Epidermal melanocyte (primary cell): ENCODE measurements around the gene ACACB.

ENCODE experiments used
- DNase-seq: peaks from one replicate; pipeline ENCODE4 v3.0.0; 2011; ENCODE audit warnings: low spot score; ENCODE audit not compliant: insufficient read length

Gene ACACB

DNA sequence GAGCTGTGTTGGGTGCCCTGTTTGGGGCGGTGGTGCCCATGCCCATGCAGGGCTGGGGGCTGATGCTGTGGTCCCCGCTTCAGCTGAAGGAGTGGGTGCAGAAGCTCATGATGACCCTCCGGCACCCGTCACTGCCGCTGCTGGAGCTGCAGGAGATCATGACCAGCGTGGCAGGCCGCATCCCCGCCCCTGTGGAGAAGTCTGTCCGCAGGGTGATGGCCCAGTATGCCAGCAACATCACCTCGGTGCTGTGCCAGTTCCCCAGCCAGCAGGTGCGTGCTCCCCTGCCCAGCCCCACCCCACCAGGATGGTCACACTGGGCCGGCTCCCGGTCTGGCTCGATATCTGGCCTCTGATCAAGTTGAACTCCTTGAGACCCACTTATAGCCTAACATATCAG lies 92.7 kb downstream of the ACACB start:
- DNase-seq = no peak

DNA sequence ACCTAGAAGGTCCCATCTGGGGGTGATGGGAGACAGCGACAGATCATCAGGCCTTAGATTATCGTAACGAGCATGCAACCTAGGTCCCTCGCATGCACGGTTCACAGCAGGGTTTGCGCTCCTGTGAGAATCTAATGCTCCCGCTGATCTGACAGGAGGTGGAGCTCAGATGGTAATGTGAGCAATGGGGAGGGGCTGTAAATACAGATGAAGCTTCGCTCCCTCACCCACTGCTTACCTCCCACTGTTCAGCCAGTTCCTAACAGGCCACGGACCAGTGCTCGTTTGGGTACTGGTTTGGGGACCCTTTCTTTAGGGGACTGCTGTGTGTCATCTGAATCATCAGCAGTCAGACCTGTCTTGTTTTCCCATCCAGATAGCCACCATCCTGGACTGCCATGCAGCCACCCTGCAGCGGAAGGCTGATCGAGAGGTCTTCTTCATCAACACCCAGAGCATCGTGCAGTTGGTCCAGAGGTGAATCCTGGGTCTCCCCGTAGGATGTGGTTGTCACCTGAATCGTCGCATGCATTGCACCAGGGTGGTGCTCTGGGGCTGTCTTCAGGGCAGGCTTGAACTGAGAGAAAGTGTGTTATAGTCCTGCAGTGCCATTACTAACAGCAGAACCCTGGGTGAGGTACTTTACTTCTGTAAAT lies 96.2 kb downstream of the ACACB start:
- no peak for DNase-seq

DNA sequence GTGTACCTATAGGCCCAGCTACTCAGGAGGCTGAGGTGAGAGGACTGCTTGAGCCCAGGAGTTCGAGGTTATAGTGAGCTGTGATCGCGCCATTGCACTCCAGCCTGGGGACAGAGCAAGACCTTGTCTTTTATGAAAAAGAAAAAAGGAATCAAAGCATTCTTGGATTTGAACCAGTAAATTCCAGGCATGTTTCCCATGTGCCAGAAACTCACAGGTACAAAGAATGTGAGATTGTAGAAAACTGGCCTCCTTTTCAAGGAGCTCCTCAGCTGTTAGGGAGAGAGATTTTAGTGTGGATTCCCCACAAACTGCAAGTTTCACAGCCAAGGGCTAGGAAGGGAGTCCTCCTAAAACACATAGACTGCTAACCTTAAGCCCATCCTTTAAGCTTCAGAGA lies 97.7 kb downstream of the ACACB start:
- DNase-seq = no peak

DNA sequence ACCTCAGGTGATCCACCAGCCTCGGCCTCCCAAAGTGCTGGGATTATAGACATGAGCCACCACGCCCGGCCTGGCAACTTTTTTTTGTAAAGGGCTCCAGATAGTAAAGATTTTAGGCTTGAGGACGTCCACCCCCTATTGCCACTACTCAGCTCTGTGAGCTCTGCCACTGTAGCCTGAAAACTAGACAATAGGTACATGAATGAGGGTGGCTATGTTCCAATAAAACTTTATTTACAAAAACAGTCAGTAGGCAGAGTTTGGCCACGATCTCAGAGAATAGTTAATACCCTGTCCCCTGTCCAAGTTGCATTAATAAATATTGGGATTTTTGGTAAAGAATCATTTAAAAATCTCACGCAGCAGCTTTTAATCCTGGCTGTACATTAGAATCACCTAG lies 102.6 kb downstream of the ACACB start:
- no peak for DNase-seq

DNA sequence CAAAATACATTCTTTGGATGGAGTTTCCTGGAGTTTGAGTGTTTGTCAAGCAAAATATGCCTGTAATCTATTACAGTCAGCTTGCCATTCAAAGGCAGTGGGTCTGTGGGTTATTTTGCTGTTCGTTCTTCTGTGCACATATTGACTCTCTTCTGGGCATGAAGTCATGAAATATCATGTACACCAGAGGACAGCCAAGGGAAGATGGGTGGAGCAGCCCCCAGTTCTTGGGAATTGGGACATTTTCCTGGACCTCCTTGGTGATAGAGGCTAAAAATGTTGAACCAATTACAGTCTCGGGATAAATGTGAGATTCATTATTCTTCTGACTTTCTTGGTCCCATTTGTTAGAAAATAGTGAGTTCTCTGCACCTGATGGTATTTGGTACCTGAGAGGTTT lies 103.6 kb downstream of the ACACB start:
- DNase-seq = no peak

DNA sequence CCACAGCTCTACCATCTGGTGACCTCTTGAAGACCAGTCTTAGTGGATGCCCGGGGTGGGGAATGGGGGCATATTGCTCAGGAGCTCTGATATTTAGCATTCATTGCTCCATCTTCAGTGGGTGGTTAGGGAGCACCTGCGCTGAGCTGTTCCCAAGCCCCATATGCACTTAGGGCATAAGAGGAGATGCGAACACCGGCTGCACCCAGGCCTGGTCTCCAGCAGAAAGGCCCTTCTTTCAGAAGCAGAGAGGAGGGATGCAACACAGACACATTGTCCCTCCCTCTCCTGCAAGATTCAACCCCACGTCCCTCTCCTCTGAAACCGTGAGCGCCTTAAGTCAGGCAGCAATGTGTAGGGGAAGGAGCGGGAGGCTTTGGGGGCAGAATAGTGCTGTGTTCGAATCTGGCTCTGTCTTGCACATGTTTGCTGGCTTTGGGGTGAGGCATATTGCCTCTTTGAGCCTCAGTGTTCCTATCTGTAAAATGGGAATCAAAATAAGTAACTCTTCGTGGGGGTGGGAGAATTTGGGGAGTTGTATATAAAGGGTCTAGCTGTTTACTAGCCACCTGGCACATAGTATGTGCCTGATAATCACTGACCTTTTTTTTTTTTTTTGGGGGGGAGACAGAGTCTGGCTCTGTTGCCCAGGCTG lies 105.0 kb downstream of the ACACB start:
- no peak for DNase-seq

- DNase-seq = no peak
Measured at GRCh38 chr12:109222062-109222461, 105.7 kb downstream of the ACACB start.

- DNase-seq = no peak
Measured at GRCh38 chr12:109222496-109222895, 106.1 kb downstream of the ACACB start.

DNA sequence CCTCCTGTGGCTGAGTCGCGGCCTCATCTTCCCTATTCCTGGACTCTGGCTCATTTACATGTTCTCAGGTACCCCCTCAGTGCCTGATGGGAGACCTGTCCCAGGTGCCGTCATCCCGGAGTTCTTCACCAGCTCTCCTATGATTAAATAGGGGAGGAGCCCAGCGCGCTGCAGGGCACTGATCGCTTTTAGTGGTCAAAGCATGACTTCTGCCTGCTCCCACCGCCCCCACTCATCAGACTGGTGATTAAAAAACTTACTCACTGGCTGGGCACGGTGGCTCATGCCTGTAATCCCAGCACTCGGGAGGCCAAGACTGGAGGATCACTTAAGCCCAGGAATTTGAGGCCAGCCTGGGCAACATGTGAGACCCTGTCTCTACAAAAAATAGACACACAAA lies 106.8 kb downstream of the ACACB start:
- DNase-seq = no peak

GRCh38 chr12:109223868-109224267 lies 107.5 kb downstream of the ACACB start:
- no peak for DNase-seq

DNA sequence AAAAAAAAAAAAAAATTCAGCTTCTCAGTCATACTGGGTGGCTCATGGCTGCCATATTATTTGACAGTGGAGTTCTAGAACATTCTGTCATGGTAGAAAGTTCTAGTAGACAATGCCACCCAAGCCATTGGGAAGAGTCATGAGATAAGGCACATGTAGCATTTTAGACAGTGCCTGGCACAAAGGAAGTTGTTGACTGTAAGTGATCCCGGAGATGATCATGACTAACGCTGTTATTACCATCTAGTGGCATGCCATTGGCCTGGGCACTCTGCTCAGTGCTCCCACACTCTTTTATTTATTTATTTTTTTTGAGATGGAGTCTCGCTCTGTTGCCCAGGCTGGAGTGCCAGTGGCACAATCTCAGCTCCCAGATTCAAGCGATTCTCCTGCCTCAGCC lies 112.3 kb downstream of the ACACB start:
- DNase-seq = no peak

- DNase-seq = no peak
Measured at GRCh38 chr12:109230193-109230592, 113.8 kb downstream of the ACACB start.

- DNase-seq = no peak
Measured at GRCh38 chr12:109232731-109233130, 116.3 kb downstream of the ACACB start.

GRCh38 chr12:109234012-109234411 lies 117.6 kb downstream of the ACACB start:
- DNase-seq = no peak

- DNase-seq = no peak
Measured at GRCh38 chr12:109236257-109236656, 119.9 kb downstream of the ACACB start.

DNA sequence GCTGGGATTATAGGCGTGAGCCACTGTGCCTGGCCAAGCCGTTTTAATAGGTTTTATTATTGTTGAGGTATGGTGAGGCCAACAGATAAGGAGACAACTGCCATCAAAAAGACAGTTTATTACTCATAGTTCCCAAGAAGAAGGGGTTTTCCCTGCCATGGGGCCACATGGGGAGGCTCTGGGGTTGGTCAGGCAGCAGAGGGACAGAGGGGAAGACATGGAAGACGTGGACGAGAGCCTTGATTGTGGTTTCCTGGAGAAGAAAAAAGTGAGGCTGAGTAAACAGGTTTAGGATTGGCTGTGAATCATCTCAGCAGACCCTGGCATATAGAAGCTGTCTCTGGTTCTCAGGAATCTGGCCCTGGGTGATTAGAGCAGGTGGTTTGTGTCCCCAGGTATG lies 122.8 kb downstream of the ACACB start:
- no peak for DNase-seq

GRCh38 chr12:109239691-109240090 lies 123.3 kb downstream of the ACACB start:
- no peak for DNase-seq

GRCh38 chr12:109240365-109240764 lies 124.0 kb downstream of the ACACB start:
- DNase-seq = no peak

DNA sequence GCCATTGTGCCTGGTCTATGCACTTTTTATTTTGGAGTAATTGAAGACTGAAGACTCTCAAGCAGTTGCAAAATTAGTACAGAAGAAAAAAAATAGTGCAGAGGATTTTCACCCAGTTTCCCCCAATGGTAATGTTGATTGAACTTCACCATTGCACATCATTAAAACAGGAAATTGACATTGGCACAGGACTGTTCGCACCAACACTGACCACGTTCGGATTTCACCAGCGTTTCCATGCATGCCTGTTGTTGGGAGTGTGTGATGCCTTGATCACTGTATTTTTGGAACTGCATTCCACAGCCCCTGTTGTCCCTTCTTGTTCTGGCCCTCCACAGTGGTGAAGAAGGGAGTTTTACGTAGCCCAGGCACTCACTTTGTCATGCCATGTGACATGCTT lies 125.5 kb downstream of the ACACB start:
- DNase-seq = no peak

GRCh38 chr12:109244073-109244472 lies 127.7 kb downstream of the ACACB start:
- DNase-seq = no peak

DNA sequence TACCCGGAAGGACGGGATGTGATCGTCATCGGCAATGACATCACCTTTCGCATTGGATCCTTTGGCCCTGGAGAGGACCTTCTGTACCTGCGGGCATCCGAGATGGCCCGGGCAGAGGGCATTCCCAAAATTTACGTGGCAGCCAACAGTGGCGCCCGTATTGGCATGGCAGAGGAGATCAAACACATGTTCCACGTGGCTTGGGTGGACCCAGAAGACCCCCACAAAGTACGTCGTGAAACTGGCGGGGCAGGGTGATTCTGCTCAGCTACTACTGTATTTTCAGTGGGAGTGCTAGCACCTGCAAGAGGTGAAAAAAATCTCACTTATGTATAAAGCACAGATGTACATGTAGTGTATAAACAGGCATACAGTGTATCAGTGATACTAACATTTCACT lies 129.8 kb downstream of the ACACB start:
- no peak for DNase-seq

DNA sequence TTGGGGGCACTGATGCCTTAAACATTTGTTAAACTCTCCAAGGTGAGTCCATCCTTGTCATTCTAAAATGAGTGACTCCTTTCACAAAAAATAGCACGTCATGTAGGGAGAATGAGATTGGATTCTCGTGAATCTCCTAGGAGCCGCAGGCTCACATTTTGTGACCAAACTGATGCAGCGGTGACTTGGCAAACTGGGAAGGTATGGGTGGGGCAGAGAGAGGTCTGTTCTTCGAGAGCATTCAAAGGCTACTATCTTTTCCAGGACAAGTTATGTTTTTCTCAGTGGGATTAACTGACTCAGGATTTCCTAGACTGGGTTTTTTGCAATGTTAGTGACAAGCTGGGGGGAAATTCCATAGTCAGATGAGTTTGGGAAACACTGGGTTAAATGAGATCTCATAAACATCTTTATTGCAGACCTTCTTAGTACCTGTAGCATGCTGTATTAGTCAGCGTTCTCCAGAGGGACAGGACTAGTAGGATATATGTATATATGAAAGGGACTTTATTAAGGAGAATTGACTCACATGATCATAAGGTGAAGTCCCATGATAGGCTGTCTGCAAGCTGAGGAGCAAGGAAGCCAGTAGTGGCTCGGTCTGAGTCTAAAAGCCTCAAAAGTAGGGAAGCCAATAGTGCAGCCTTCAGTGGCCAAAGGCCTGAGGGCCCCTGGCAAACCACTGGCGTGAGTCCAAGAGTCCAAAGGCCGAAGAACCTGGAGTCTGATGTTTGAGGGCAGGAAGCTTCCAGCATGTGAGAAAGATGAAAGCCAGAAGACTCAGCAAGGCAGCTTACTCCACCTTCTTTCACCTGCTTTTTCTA lies 131.7 kb downstream of the ACACB start:
- no peak for DNase-seq

DNA sequence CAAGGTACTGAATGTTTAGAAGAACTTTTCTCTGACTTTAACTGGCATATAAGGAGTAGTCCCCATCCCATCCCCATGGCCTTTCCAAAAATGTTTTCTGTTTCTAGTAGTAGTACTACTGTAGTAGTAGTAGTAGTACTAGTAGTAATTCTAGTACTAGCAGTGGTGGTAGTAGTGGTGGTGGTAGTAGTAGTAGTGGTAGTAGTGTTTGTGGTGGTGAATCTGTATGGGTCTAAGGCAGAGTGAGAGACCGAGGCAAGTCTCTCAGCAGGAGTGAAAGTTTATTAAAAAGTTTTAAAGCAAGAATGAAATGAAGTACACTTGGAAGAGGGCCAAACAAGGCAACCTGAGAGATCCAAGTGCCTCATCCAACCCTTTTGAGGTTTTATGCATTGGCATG lies 134.1 kb downstream of the ACACB start:
- DNase-seq = no peak
